GM21515 (cell line): ENCODE measurements around the gene DNAJC25.

Experiments
- ATAC-seq: cut with Tn5 transposase; IDR thresholded peaks from one replicate; pipeline ENCODE4 v1.9.1; 2021; ENCODE audit not compliant: unreplicated experiment

Gene DNAJC25

DNA sequence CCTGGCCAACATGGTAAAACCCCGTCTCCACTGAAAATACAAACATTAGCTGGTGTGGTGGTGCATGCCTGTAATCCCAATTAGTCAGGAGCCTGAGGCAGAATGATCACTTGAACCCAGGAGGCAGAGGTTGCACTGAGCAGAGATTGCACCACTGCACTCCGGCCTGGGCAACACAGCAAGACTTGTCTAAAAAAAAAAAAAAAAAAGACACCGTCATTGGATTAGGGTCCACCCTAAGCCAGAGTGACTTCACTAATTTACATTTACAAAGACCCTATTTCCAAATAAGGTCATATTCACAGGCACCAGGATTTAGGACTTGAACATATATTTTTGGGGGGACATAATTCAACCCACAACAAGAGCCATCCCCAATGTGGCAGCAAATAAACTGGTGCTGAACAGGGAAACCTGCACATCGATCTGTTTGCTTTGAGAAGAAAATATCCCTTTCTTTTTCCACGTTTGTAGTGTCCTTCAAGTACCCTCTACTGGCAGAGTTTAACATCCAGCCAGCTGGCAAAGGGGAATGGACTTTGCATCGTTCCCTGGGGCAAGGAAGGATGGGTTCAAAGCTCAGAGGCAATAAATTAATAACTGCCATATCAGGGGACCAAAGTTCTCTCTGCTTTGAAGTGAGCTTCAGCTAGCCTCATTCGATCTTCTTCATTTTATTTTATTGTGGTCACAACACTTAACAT is 3.7 kb upstream of the DNAJC25 start:
- no peak for ATAC-seq

DNA sequence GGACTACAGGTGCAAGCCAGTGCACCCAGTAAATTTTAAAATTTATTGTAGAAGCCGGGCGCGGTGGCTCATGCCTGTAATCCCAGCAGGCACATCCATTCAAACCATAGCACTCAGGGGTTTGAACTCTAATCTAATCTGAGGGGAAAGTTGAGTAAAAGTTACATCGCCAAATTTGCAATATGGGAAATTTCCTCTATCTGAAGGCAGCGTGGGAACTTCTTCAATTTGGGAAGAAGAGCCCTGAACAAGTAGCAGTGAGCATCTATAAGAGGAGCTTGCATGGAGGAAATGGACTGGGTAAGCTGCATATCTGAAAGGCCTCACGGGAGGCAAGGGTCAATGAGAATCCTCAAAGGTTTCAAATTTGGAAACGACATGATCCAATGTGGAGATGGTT is 2.7 kb upstream of the DNAJC25 start:
- no peak for ATAC-seq

DNA sequence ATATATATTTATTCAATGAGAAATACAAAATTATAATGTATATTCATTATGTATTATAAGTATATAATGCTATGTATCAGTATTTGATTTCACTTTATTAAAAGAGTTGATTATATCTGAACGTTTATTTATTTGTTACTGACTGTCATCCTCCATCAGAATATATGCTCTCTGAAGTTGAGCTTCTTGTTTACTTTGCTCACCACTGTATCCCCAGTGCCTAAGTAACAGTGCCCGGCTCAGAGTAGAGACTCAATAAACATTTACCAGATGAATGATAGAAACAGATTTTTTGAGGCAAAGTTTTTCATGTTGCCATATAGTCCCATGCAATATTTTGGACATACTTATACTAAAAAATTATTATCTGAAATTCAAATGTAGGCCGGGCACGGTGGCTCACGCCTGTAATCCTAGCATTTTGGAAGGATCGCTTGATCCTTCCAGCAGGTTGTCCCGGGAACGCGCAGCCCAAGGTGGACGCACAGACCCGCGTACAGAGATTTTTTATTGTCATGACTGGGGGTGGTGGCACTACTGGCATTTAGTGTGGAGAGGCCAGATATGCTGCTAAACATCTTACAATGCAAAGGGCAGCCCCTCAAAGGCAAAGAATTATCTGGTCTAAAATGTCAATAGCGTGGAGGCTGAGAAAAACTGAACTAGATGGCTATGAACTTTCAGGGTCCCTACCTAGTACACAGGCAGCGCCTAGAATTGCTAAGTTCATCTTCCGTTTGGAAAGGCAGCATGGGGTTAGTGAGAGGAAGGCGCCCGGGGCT is 761 bp upstream of the DNAJC25 start:
- peak; percentile 31 for ATAC-seq

DNA sequence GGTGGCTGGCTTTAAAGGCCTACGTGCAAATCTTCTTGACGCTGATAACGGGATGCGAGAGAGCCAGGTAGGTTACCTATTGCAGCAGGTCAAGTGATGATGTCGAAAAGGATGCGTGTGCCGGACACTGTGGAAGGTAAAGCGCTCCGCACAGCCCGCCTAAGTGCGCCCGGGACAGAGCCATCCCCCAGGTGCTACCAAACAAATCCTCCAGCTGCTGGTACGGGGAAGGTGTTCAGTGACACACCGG is 245 bp upstream of the DNAJC25 start:
- no peak for ATAC-seq

DNA sequence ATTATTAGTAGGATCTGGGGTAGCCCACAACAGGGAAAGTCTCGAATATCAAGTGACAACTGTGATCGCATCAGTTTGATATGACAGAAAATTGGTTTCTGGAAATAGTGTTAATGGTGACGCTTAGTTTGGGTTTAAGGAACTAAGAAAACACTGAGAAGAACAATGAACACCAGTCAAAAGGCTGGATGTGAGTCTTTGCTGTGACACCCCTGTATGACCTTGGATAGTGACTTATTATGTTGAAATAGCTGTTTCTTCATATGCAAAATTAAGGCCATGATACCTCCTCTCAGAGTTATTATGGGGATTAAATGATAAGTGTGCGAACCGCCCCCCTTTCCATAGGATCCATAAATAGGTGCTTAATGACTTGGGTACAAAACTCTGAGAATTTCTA is 926 bp downstream of the DNAJC25 start:
- no peak for ATAC-seq

DNA sequence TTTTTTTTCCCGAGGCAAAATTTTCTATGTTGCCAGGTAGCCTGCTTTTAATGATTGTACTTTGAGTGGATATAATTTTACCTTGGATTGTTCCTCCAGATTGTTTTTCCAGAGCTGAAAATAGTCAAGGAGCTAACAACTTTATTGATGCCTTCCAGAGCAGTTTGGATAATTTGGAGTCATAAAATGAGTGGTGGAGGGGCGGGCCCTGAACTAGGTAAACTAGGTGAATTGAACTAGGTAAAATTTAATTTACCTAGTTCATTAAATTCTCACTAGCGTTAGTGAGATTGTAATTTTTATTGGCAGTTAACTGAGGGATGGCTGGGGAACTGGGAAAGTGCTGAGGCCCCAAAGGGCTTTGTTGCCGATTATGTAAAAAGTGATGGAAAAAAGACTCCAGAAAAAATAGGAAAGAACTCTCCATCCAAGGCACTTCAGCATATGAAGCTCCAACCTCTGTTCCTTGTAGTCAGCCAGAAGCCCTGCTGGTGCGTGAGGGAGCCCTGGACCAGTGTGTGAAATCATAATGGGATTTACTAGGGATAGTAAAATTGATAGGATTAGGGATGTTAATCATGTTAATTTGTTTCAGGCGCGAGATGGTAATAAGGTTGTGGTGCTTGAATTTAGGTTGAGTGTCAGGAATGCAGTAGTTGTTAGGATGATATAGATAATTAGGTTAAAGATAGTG is 1.7 kb downstream of the DNAJC25 start:
- no peak for ATAC-seq

DNA sequence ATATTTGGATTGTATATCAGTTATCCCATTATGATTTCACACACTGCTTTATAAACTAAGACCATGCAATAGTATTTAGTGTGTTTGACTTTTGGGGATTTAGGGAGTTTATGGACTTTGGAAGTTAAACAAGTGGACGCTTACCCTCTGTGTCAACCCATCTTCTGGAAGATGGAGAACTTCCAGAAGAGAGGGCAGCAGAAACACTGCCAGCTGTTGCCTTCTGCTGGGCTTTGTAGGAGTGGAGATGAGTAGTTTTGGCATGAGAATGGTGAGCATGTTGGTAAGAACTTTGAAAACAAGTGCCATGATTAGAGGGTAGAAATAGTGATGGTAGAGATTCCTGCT is 2.2 kb downstream of the DNAJC25 start:
- no peak for ATAC-seq

DNA sequence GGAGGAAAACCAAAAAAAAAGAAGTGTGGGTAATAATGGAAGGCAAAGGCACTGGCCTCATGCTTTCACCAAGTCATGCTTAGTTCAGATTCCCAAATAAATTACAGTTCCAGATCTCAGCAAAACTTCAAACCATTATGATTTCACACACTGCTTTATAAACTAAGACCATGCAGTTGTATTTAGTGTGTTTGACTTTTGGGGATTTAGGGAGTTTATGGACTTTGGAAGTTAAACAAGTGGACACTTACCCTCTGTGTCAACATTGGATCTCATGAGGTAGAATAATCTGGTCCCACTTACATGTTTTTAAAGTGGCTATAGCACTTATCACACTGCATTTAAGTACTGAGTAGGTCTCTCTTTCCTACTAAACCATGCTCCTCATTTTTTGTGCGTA is 3.7 kb downstream of the DNAJC25 start:
- no peak for ATAC-seq

DNA sequence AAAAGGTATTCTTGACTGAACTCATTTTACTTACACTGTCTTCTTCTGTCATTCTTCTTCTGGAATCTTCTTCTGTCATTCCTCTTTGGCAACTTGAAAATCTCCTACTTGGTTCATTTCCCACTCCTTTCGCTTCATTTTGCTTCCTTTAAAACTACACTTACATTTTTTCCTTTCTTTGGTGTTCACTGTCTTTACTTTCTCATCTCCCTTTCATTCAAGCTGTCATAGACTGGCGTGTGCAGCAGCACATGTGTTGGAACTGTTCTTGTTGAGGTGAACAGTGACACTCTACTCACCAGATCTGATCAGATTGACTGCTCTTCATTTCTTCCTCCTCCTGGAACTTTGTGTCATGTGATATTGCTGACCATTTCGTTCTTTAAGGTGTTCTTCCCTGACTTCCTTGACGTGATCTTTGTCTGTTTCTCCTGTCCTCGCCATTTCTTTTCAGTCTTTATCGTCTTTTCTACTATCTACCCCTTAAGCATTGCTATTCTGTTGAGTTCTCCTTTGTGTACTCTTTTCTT is 6.4 kb downstream of the DNAJC25 start:
- ATAC-seq = no peak

DNA sequence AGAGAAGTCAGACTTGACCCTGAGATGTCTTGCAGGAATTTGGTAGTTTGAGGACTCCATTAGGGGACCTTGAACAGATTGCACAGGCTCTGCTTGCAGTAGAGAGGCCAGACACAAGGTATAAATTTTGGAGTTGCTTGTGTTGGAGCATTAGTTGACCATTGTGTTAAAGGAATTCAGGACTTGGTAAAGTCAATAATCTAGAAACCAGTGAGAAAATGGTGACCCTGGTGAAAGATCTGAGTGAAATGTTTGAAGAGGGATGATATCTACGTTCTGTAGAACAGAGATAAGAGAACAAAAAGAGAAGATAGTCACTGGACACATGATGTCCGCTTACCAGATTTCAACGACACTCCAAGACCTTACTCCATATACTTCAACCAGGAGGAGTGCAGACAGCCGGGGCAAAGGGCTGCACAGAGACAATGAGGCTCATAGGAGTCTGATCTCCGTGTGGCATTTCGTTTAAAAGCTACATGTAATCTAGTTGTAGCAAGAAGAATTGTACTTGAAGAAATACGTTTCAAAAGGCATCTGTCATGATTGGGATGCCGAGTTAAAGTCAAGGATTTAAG is 13.2 kb downstream of the DNAJC25 start:
- ATAC-seq = no peak

DNA sequence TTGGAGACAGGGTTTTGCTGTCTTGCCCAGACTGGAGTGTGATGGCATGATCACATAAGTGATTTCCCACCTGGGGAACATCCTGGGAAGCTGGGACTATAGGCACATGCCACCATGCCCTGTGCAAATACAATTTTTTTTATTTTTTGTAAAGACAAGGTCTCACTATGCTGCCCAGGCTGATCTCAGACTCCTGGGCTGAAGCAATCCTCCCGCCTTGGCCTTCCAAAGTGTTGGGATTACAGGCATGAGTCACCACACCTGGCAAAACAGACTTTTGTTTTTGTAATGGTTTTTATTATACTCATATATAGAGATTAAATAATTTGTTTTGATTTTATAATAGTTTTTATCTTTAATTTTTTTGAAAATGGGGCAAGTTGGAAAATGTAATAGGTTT is 14.7 kb downstream of the DNAJC25 start:
- ATAC-seq = no peak

DNA sequence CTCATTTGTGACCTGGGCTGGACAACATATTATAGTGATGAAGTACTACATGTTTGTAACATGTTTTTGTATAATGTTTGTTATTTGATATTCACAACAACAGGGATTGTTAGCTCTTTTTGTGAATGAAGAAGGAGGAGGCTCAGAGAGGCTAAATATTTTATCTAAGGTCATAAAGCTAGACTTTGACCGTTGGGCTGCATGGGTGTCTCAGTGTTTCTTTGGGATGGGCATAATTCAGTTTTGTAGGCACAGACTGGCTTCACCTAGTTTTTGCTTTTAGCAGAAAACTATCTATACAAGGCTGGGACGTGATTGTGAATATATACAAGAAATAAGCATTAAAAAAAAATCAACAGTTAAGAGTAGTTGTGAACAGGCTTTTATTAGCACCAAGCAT is 15.3 kb downstream of the DNAJC25 start:
- ATAC-seq = no peak

DNA sequence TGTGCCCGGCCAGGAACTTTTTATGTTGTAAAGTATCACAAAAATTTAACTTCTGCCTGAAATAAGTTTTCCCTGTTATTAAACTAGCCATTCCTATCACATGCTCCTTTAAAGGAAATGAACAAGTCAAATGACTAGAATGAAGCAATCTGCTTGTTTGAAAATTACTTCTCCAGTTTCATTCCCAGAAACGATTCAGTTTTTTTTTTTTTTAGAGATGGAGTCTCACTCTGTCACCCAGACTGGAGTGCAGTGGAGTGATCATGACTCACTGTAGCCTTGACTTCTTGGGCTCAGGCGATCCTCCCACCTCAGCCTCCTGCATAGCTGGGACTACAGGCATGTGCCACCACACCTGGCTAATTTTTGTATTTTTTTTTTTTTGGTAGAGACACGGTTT is 16.9 kb downstream of the DNAJC25 start:
- no peak for ATAC-seq

DNA sequence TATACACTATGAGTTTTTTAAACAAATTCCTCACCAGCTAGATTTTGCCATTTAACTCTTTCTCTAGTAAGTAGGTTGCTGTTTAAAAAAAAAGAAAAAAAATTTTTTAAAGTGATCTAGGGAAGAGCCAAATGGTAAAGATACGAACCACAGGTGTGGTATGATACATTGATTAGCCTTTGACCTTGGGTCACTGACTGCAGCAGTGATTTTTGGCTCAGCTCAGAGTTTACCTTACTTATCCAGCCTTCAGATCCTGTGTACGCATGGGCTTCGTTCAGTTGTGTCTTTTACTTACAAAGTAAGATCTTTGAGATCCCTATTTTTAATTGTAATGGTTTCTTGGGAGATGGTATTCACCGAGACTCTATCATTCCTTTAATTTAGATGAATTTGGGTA is 17.9 kb downstream of the DNAJC25 start:
- ATAC-seq = no peak

DNA sequence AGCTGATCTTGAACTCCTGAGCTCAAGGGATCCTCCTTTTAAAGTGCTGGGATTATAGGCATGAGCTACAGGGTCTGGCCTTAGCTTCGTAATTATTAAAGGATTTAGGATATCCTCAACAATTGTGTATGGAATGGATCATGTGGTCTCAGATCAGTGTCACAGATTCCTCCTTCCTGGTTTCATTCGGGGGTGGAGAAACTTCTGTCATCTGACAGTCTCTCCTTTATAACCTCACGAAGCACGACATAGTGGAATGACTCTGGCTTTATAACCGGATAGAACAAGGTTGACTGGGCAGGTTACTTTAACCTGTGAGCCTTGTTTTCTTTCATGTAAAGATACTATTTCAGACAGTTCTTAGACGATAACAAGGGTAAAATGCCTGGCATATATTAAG is 25.9 kb downstream of the DNAJC25 start:
- ATAC-seq = no peak

DNA sequence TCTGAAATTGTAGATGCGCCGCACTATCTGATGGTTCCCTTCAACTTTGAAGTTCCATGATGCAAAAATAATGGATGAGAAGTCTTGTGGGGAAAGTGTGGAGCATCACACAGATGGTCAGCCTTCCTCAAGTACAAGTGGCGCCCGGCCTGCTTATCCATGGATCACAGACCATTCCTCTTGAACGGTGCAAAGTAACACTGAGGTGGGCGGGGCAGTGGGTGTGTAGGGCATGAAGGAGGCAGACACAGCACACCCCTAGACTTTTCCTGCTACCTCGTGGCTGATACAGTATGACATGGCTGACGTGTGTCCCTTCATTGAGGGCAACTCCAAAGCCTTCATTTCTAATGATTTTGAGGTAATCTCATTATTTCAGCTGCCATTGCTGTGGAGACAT is 27.8 kb downstream of the DNAJC25 start:
- ATAC-seq = no peak

DNA sequence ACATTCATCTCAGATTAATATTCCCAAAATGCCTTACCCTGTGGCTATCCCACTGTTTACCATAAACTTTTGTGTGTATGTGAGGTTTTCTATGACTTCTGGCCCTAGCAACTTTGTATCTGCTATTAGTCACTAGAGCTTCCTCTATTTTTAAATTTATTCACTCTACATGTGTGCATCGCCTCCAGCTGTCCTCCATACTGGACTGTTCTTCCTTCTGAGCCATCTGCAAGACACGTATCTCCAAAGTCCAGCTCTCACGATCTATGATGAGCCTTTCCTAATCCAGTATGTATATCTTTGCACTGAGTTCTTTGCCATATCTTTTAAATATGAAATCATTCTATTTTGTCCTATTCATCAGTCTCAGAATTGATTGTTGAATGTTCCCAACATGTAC is 28.6 kb downstream of the DNAJC25 start:
- no peak for ATAC-seq

DNA sequence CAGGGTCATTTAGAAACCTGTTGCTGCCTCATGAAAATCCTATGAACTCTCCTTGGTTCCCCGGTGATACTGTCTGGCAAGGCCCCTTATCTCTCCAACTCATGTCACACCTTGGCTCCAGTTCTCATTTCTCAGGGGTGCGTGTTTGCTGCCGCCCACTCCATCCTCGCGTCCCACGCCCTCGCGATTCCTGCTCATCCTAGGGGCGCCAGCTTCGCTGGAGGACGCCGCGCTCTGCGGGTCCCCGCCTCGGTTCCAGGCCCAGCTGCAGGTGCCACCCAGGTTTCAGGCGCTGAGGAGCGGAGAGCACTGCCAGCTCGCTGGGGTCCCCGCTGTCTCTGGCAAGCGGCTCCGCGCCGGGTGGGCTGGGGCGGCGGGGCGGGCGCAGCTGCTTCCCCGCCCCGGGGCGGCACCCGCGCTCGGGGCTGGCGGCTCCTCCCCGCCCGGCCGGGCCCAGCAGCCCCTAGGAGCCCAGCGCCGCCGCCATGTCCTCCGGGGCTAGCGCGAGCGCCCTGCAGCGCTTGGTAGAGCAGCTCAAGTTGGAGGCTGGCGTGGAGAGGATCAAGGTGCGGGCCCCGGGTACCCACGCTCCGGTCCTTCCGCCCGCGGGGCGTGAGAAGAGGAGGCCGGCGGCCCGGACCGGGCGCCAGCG is 30.1 kb downstream of the DNAJC25 start, which contains the start of gene GNG10:
Gene GNG10, plus strand, starts transcription at position 456 of the 652 bp plus-strand sequence. Its CDS starts 30 bp downstream, at position 486.
- ATAC-seq = peak; percentile 86

DNA sequence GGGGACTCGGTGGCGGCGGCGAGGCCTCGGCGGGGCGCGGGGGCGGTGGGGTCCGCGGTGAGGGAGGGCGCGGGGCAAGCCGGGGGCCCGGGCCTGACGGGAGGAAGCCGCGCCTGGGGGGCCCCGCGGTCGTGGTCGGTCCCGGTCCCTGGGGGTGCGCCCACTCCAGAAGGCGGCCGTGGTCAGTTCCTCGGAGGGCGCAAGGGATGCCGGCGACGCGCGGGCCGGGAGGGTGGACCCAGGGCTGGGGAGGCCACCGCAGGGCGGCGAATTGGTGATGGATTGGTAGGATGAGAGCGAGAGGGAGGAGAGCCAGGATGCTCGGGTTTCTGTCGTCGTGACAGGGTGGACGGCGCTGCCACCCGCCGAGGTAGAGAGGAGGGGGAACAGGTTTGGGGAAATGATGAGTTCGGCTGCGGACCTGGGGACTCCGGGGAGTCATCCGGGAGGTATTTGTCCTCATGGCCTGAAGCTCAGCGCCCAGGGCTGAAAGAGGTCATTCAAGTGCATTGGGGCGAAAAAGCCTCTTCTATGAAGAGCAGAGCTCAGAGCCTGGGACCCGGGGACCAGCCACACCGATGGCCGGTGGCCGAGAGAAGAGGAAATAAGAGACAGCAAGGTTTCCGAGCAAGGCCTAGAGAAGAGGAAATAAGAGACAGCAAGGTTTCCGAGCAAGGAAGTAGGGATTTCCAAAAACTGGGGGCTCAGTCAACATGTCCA is 30.8 kb downstream of the DNAJC25 start:
- peak; percentile 23 for ATAC-seq

DNA sequence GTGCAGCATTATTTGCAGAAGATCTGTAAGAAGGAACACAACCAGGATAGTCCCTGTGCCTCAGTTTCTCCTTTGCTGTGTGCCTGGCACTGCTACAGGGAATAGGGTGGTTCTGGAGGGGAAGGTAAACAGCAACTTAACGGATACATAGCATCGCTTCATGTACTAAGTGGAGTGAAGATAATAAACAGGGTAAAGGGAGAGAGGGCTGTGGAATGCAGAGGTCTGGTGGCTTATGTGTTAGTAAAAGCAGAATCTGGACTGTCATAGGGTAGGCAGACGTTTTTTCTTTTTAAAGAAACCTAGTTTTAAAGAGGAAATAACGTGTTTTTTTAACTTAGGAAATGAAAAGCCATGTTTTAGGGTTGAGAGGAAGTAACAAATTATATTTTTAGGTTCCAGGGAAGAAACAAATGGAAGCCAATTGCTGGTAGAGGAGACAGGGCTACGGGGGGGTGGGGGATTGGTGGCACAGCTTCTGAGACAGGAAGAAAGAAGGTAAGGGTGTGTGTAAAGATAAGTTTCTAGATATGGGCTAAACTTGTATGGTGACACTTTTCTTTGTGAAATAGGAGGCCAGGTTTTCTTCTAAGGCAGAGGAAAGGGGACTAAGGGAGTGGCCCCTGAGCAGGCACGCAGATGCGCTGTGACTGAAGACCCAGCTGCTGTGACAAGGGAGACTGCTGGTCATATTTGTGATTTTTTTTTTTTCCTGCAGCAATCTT is 31.6 kb downstream of the DNAJC25 start:
- no peak for ATAC-seq
